Tibial nerve (tissue), 3 donors: ENCODE results near the gene LMX1A.

Experiments
- CTCF ChIP-seq, 5 experiments: fragments of 200-600 bp in 3 of 5; fragments of 450-650 bp in 2 of 5; sonication (generic) in 3 of 5; IDR thresholded peaks; one replicate each; pipeline ENCODE4 v1.5.1; 2016 to 2019; ENCODE audit warnings: antibody characterized with exemption in 5 of 5, mild to moderate bottlenecking in 3 of 5, moderate library complexity in 2 of 5
- POLR2A ChIP-seq, 2 donors: fragments of 450-650 bp; IDR thresholded peaks; one replicate each; pipeline ENCODE4 v1.6.1; 2017; ENCODE audit warnings: antibody characterized with exemption in 2 of 2, mild to moderate bottlenecking in 2 of 2, moderate library complexity in 2 of 2

- TF ChIP-seq CTCF (IDR thresholded peaks at IDR 0.05) (no peak), POLR2A (IDR thresholded peaks at IDR 0.05) (no peak)
Measured at GRCh38 chr1:165375623-165376022, 19.1 kb upstream of the LMX1A start.
